Epithelial cell of proximal tubule (primary cell): ENCODE results near the gene OR5H2. TPM values are rescaled to one million over a fixed set of nuclear protein-coding genes. Genes with fewer than 3 reads are reported as not detected.
"Not testable (repeated sequence)": the region's sequence is repeated elsewhere in the genome, so short reads cannot be mapped to it uniquely, and the experiment has no call there.

ENCODE experiments used
- DNase-seq: peaks from one replicate; pipeline ENCODE4 v3.0.0-alpha.2; 2011; ENCODE audit warnings: low read depth
- H3K4me3 ChIP-seq: 2 replicates; pipeline ENCODE4 v1.5.1; 2011; ENCODE audit warnings: low read depth, mild to moderate bottlenecking, low read length
- total RNA-seq: library from RNA; depleted of rRNA; stranded (reverse); fragments of >200 nt; gene quantifications from 2 replicates; pipeline ENCODE4 v1.2.3, GENCODE V29; 2015
- TF ChIP-seq, protein P1 (sequence below): conservative IDR thresholded peaks from 2 replicates; pipeline ENCODE4 v1.5.1; 2012; ENCODE audit warnings: low read depth, mild to moderate bottlenecking, low read length

The OR5H2 gene
- total RNA-seq = not detected in 2 replicates

DNA sequence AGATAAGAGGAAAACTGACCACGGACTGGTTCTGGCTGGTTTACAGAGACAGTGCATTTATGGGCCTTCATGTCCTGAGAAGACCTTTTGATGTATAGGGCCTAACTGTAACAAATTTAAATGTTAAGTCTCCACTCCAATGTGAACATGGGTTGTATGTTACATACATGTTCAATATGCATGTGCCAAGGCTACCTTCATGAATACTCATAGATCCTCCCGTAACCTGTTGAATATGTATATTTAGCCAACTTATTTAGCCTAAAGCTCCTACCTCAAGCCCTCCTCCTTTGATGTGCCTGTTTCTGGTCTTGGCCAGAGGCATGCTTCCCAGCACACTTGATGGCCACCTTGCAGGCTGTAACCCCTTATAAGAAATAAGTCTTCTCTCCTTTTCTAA lies at the start of gene OR5H2:
OR5H2 (plus strand) TSS at position 301 of the 400 bp plus-strand sequence. CDS start 398 bp downstream, outside the sequence.
- no peak for DNase-seq
- TF ChIP-seq, protein P1, sequence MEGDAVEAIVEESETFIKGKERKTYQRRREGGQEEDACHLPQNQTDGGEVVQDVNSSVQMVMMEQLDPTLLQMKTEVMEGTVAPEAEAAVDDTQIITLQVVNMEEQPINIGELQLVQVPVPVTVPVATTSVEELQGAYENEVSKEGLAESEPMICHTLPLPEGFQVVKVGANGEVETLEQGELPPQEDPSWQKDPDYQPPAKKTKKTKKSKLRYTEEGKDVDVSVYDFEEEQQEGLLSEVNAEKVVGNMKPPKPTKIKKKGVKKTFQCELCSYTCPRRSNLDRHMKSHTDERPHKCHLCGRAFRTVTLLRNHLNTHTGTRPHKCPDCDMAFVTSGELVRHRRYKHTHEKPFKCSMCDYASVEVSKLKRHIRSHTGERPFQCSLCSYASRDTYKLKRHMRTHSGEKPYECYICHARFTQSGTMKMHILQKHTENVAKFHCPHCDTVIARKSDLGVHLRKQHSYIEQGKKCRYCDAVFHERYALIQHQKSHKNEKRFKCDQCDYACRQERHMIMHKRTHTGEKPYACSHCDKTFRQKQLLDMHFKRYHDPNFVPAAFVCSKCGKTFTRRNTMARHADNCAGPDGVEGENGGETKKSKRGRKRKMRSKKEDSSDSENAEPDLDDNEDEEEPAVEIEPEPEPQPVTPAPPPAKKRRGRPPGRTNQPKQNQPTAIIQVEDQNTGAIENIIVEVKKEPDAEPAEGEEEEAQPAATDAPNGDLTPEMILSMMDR = no peak

DNA sequence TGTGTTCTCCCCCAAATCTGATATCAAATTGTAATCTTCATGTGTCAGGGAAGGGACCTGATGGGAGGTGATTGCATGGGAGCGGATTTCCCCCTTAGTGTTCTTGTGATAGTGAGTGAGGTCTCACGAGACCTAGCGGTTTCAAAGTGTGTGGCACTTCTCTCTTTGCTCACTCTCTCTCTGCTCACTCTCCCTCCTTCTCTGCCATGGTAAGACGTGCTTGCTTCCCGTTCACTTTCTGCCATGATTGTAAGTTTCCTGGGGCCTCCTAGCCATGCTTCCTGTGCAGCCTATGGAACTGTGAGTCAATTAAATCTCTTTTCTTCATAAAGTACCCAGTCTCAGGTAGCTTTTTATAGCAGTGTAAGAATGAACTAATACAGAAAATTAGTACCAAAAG lies 48.8 kb upstream of the OR5H2 start:
- no peak overlapping the region for H3K4me3 ChIP-seq
- DNase-seq = no peak
- TF ChIP-seq, protein P1 = no peak

More for the DNA sequence above, at the start of gene OR5H2:
- no peak within 1 kb of the TSS for H3K4me3 ChIP-seq

DNA sequence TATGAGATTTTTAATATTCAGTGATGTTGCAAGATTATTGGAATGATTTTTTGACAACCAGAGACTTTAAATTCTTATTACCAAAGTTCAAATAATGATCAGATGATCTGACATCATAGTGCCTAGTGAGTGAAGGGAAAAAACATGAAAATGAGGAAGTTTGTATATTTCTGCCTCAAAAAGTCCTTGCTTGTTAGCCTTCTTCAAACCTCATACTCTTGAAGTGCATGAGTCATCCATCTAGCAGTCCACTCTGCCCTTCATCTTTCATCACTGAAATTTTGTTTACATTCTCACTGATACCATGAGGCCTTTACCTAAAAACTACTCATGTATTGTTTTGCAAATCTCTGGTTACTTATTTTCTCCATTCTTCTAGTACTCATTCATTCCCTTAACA lies 42.2 kb upstream of the OR5H2 start:
- no peak overlapping the region for H3K4me3 ChIP-seq
- TF ChIP-seq, protein P1 = no peak
- no peak for DNase-seq

DNA sequence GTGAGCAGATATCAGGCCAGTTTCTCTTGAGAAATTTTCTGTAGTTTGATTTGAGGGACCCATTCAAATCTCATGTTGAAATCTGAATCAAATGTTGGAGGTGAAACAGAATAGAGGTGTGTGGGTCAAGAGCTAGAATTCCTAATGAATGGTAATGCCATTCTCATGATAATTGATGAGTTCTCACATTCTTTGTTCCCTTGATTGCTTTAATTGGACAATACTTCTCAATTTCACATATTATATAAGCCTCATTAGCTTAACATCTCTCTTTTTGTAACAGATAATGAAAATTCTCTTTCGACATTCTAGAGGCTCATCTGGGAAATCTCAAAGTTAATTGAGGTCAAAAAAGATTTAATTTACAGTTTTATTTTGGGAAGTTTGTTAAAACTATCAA lies 40.1 kb upstream of the OR5H2 start:
- TF ChIP-seq, protein P1 = no peak
- H3K4me3 ChIP-seq = no peak overlapping the region
- DNase-seq = no peak

DNA sequence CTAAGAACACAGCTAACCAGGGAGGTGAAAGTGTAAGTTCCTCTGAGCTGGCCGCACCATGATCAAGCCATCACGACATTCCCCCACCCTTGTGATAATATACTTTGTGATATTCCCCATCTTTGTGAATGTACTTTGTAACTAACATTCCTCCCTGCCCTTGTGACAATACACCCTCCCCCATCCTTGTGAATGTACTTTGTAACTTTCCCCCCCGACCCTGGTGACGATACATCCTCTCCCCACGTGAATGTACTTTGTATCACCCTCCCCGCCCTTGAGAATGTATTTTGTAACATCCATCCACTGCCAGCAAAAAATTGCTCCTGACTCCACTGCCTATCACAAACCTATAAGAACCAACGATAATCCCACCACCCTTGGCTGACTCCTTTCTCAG lies 38.5 kb upstream of the OR5H2 start:
- TF ChIP-seq, protein P1 = no peak
- H3K4me3 ChIP-seq = no peak overlapping the region
- DNase-seq = no peak

DNA sequence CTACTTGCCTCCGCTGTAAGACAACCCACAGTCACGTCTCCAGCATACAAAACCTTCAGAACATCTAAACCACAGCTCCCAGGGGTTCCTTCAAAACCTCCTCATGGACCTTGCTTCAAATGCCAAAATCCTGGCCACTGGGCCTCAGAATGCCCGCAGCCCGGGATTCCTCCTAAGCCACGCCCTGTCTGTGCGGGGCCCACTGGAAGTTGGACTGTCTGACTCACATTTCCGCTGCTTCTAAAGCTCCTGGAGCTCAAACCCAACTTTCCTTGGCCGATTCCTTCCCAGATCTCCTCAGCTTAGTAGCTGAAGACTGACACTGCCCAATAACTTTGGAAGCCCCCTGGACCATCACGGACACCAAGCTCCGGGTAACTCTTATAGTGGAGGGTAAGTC lies 36.2 kb upstream of the OR5H2 start:
- H3K4me3 ChIP-seq = no peak overlapping the region
- TF ChIP-seq, protein P1 = no peak
- DNase-seq = no peak

DNA sequence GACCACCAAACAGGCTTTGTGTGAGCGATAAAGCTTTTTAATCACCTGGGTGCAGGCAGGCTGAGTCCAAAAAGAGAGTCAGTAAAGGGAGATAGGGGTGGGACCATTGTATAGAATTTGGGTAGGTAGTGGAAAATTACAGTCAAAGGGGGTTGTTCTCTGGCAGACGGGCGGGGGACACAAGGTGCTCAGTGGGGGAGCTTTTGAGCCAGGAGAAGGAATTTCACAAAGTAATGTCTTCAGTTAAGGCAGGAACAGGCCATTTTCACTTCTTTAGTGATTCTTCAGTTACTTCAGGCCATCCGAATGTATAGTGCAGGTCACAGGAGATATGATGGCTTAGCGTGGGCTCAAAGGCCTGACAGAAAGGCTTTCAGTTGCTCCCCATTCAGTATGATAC lies 26.3 kb upstream of the OR5H2 start:
- DNase-seq, H3K4me3 ChIP-seq: not testable (repeated sequence)
